Activated CD4-positive, alpha-beta T cell treated with anti-CD3 and anti-CD28 coated beads, Interleukin-2, amount 50 U/mL, for 1 hour (primary cell): ENCODE results near the gene PPIA.

Experiments
- DNase-seq: peaks from one replicate; pipeline ENCODE4 v3.0.0-alpha.2; 2020

The PPIA gene

GRCh38 chr7:44796504-44797328 is at the start of gene PPIA:
PPIA (plus strand) TSS chr7:44796681; CDS start chr7:44796725, 44 bp downstream.
- peak; percentile 98 for DNase-seq

GRCh38 chr7:44748045-44748947 is 48.2 kb upstream of the PPIA start, which contains the start of gene ZMIZ2:
ZMIZ2 (plus strand) TSS chr7:44748847; CDS start chr7:44756250, 7,403 bp downstream.
- peak; percentile 89 for DNase-seq

- DNase-seq, result no peak
Observed at GRCh38 chr7:44748948-44749731, 47.3 kb upstream of the PPIA start.

- no peak for DNase-seq
Observed at GRCh38 chr7:44749992-44750391, 46.5 kb upstream of the PPIA start.

- no peak for DNase-seq
Observed at GRCh38 chr7:44750424-44750823, 46.1 kb upstream of the PPIA start.

GRCh38 chr7:44750921-44751571 is 45.4 kb upstream of the PPIA start:
- peak; percentile 47 for DNase-seq

GRCh38 chr7:44752822-44753221 is 43.7 kb upstream of the PPIA start:
- no peak for DNase-seq

- DNase-seq, result no peak
Observed at GRCh38 chr7:44754802-44755697, 41.4 kb upstream of the PPIA start.

GRCh38 chr7:44755698-44756627 is 40.5 kb upstream of the PPIA start:
- no peak for DNase-seq

- DNase-seq, result no peak
Observed at GRCh38 chr7:44756904-44757303, 39.6 kb upstream of the PPIA start.

- DNase-seq, result no peak
Observed at GRCh38 chr7:44757311-44757710, 39.2 kb upstream of the PPIA start.

- no peak for DNase-seq
Observed at GRCh38 chr7:44757739-44758138, 38.7 kb upstream of the PPIA start.

- DNase-seq, result no peak
Observed at GRCh38 chr7:44759246-44759645, 37.2 kb upstream of the PPIA start.

GRCh38 chr7:44760034-44760580 is 36.4 kb upstream of the PPIA start:
- DNase-seq, result no peak

GRCh38 chr7:44761207-44762161 is 35.0 kb upstream of the PPIA start:
- DNase-seq, result no peak

GRCh38 chr7:44762300-44762699 is 34.2 kb upstream of the PPIA start:
- no peak for DNase-seq

GRCh38 chr7:44762726-44763522 is 33.6 kb upstream of the PPIA start:
- no peak for DNase-seq

GRCh38 chr7:44764081-44764480 is 32.4 kb upstream of the PPIA start:
- DNase-seq, result no peak
